Epidermal melanocyte (primary cell): Measurements from ENCODE around the gene SRRT.
"Not testable (repeated sequence)": the region's sequence is repeated elsewhere in the genome, so short reads cannot be mapped to it uniquely, and the experiment has no call there.

Experiments
- DNase-seq: peaks from one replicate; pipeline ENCODE4 v3.0.0; 2011; ENCODE audit warnings: low spot score; ENCODE audit not compliant: insufficient read length

SRRT gene

DNA sequence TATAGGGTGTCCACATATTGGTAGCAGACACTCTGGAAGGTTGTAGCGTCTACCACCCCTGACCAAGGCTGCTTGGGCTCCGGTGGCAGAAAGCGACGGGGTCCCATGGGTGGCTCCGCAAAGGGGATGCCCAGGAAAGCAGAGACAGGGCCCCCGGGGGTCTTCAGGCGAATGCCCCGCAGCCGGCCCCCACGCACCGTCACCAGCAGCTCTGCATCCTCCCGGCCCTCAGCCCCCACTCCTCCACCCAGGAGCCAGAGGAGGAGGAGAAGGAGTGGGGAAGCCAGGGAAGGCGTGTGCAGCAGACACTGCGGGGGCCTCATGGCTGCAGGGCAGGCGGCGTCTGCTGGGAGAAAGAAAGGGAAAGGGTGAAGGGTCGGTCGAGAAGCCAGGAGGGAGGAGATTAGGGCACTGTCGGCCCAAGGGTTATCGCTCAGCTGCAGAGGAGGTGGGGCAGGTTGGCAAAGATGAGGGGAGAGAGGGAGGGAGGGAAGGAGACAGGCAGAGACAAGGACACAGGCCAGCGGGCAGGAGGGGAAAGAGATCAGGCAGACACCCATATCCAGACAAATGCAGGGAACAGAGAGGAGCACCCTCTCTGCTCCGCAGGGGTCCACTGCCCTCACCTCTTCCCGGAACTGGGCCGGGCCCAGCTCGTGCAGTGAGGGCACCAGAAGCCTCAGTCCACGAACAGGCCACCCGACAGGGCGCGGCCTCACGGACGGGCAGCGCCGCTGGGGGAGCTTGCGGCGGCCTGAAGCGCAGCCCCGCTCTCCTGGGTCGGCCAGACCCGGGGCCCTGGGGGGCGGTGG is 19.2 kb downstream of the SRRT start:
- DNase-seq, result no peak

DNA sequence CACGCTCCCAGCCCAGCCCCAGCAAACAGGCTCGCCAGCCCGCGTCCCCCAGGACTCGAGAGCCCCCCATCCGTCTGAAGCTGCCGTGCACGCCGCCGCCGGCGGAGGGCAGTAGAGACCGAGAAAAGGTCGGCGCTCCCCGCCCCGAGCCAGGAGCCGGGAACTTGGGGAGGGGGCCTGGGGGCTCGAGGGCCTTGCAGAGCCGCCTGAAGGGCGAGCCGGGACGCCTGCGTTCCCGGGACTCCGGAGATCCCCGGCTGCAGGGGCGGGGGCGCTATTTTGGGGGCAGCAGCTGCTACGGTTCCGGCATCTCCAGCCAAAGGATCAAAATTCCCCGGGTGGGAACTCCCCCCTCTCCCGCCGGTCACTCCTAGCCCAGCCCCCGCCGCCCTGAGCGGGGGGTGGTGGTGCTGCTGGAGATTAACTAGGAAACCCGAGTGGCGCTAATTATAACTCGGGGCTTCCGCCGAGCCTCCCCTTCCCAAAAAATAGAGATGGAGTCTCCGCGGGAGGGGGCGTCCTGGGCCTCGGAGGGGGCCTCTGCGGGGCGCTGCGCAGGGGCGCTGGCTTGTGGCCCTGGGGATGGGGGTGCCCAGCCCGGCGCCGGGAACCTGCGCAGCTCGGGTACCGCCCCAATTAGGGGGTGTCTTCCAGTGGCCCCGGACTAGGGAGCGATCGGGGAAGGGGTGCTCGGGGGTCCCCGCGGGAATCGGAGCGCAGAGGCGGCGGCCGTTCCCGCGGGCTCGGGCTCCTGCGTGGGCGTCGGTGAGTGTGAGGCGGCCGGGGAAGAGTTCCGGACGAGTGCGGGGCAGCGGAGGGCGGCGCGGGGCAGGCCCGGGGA is 20.2 kb downstream of the SRRT start:
- no peak for DNase-seq

DNA sequence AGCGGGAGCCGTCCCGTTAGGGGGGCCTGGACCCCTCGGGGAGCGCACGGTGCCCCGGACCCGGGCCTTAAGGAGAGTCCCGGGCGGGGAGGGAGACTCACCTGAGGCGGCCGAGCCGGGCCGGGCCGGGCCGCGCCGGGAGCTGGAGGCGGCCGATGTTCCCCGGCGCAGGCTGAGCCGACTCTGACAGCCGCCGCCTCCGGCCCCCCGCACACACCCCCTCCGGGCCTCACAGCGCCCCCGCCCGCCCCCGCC is 20.7 kb downstream of the SRRT start, which contains the start of gene ACHE:
TSS of gene ACHE (minus strand) at position 188 of the 255 bp plus-strand sequence. CDS start 1,656 bp downstream, outside the sequence.
- no peak for DNase-seq

DNA sequence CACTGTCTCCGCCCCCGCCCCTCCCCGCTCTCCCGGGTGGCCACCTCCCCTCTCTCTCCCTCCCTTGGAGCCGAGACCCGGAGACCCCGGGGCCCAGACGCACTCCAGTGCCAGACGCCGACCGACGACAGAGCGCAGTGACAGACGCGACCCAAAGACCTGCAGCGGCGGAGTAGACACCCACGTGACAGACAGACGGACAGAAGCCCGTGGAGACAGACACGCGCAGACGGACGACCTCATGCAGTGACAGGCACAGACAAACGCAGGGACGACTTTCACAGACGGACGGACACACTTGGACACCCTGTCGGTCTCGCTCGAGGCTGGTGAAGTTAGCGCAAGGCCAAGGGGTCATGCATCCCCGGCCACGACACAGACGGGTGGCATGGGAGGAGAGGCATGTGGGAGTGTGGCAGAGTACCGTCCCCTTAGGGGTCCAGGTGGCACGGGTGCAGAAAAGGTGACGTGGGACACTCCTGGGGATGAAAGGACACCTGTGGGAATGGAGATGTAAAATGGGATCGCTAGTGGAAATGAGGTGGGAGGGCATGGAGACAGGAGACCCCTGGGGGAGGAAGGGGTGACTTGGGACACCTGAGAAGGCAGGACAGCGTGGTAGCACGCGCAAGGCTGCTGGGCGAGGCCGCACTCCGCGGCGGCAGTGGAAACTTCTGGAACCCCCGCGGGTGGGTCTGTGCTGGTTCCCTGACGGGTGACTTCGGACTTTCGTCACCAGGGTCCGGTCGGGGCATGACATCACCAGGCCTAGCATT is 21.2 kb downstream of the SRRT start:
- DNase-seq, result no peak

DNA sequence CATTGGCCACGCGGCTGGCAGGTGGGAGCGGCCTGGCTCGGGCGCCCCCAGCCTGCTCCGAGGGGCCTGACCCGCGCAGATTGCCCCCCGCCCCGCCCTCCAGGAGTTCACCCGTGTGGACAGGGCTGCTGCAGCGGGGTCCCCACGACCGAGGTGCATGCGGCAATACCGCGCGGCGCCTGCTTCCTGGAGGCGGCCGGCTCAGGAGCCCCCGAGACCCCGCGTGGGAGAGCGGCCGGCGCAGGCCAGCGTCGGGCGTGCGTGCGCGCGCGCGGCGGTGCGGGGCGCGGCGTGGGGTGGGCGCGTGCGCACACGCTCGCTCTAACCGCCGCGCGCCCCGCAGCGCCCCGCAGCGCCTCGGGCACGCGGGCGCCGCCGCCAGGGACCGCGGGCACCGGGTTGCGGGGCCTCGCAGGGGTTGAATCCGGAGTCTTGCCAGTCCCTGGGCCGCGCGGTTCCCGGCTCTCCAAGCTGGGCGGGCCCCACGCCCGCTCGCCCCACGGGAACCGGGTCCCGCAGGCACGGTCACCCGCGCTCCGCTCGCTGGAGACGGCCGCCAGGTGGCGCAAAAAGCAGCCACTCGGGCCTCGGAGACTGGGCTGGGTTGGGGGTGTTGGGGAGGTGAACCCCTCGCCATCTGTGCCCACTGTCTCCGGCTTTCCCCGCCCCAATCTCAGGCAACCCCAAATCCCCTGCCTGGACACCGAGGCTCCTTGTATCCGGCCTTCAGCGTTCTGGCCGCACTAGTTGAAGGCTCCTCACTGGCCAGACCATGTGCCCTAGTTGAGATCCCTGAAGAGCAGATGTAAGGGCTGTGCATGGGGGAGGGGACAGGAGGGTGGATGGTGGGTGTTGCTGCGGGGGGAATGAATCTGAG is 22.1 kb downstream of the SRRT start:
- DNase-seq, result no peak

DNA sequence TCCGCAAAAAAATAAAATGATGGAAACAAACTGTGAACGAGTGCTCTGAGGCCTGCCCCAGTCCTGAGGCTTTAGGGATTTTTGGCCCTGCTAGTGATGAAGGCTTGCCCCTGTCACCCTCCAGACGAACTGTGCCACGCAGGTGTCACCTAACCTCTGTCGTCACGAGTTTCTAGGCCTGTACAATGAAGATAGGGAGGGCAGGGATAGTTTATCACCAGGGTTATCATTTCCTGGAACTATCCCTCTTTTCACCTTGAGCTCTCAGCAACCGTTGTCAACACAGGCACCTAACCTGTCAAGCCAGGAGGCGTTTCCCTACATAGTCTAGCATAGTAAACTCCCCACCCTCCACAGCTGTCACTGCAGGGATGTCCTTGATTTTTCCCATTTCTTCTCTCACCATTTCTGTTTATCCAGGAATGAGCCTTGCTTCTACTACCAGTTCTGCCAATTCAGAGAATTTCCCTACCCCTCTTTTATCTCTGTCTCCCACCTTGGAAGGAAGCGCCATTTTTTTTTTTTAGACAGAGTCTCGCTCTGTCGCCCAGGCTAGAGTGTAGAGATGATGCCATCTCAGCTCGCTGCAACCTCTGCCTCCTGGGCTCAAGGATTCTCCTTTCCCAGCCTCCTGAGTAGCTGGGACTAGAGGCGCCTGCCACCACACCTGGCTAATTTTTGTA is 23.0 kb downstream of the SRRT start:
- DNase-seq, result no peak

DNA sequence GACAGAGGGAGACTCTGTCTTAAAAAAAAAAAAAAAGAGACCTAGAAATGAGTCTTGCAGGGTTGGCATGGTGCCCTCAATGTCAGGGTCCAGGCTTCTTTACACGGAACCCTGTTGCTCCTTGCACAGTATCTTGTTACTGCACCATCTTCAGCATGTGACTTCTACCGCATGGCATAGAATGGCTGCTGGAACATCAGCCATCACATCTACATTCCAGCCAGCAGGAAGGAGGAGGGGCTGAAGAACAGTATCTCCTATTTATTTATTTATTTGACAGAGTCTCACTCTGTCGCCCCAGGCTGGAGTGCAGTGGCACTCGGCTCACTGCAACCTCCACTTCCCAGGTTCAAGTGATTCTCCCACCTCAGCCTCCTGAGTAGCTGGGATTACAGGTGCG is 24.5 kb downstream of the SRRT start:
- no peak for DNase-seq

DNA sequence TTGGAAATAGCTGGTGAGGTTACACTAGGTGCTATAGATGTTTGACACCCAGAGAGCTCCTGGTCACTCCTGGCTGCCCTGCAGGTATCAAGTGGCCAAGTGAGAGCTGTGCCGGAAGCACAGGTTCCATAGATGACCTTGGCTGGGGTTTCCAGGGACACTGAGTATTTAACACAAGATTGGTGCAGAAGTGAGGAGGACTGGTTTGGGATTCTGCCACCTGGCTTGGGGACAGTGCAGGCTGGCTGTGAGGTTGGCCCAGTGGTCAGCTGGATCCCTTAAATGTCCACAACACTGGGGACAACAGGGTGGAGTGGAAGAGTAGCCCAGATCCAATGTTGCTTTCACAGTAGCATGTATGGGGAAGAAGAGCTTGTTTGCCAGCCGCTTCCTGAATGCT is 26.1 kb downstream of the SRRT start:
- DNase-seq, result no peak

DNA sequence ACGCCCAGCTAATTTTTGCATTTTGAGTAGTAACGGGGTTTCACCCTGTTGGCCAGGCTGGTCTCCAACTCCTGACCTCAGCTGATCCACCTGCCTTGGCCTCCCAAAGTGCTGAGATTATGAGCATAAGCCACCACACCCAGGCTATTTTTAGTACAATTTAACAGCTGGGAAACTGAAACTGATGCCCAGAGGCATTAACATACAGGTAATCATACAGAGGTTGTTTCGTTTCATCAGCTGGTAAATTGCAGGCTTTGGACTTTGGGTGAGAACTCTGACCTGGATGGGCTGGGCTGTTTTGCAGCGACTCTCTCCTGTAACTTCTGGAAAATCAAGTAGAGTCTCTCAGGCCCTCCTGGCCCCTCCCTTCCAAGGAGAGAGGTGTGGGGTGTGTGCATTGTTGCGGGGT is 27.0 kb downstream of the SRRT start:
- DNase-seq, result no peak

DNA sequence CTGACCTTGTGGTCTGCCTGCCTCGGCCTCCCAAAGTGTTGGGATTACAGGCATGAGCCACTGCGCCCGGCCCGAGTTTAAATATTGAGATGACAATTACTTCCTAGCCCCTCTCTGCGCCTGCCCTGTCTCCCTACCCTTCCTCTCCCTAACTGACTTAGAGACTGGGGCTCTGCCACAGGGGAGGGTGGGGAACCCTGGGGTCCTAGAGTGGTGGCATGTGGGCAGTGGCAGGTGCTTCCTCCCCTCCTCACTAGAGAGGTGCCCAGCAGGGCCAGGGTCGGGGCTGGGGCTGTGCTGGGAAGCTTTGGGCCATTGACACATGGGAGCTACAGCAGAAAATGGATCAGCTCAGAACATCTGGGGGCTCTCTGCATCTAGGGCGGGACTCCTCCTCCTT is 27.7 kb downstream of the SRRT start:
- no peak for DNase-seq

DNA sequence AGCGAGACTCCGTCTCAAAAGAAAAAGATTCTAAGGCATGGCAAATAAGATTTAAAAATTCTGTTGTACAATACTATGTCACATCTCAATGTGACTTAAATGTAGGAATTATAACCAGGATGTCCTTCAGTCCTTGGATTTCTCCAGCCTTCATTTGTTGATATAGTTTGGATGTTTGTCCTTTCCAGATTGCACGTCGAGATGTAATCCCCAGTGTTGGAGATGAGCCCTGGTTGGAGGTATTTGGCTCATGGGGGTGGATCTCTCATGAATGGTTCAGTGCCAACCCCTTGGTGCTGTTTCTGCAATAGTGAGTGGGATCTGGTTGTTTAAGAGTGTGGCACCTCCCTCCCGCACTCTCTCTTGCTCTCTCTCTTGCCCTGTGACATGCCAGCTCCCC is 33.6 kb downstream of the SRRT start:
- no peak for DNase-seq

DNA sequence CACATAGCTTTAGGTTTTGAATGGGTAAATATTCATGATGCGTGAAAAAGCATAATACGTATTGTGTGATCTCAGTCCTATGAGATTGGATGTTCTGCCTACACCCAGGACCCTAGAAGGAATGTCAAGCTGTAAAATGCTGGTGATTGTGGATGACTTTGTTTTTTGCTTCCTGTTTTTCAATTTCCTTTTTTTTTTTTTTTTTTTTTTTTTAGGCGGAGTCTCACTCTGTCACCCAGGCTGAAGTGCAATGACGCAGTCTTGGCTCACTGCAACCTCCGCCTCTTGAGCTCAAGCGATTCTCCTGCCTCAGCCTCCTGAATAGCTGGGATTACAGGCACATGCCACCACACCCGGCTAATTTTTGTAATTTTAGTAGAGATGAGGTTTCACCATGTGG is 35.5 kb downstream of the SRRT start:
- not testable (repeated sequence) for DNase-seq

DNA sequence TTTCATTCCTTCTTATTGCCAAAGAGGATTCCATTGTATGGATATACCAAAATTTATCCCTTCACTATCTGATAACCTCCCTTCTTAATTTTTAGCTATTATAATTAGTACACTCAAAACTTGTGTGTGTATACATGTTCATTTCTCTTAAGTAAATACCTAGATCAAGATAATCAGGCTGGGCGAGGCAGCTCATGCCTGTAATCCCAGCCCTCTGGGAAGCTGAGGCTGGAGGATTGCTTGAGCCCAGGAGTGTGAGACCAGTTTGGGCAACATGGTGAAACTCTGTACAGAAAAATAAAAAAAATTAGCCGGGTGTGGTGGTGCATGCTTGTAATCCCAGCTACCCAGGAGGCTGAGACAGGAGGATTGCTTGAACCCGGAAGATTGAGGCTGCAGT is 36.6 kb downstream of the SRRT start:
- no peak for DNase-seq

DNA sequence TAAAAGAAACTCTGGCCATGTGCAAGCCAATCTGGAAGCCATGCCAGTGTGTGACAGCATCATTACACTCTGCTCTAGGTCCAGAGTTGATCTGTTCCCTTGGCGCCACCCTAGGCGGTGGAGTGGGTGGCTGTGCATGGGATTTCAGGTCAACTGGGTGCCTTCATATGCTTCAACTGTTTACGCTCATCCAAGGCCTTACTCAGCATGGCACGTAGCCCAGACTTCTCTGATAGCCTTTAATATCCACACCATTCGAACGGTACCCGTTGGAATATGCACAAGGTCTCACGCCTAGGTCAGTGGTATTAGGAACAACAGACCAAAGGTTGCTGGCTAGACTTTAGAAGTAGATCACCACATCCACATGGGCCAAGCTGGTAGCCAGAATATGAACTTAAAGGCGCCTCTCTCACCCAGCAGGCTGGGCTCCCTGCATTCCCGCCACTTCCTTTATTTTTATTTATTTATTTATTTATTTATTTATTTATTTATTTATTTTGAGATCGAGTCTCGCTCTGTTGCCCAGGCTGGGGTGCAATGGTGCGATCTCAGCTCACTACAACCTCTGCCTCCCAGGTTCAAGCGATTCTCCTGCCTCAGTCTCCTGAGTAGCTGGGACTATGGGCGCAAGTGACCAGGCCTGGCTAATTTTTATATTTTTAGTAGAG is 39.4 kb downstream of the SRRT start:
- DNase-seq, result no peak

DNA sequence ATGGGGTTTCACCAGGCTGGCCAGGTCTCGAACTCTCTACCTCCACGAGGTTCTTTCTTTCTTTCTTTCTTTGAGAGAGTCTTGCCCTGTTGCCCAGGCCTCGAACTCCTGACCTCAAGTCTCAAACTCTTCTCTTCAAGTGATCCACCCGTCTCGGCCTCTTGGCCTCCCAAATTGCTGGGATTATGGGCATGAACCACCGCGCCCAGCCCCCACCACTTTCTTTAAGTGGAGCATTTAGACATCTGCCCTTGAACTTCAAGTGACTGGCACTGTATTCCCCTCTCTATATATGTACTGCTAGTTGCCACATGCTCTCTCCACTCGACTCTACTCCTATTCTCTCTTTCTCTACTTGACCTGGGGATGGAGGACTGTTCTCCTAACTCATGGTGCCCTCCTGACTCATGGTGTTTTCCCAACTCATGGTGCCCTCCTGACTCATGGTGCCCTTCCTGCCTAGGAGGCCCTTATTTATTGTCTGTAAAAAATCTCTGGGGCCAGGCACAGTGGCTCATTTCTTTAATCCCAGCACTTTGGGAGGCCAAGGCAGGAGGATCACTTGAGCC is 40.1 kb downstream of the SRRT start:
- DNase-seq, result no peak

DNA sequence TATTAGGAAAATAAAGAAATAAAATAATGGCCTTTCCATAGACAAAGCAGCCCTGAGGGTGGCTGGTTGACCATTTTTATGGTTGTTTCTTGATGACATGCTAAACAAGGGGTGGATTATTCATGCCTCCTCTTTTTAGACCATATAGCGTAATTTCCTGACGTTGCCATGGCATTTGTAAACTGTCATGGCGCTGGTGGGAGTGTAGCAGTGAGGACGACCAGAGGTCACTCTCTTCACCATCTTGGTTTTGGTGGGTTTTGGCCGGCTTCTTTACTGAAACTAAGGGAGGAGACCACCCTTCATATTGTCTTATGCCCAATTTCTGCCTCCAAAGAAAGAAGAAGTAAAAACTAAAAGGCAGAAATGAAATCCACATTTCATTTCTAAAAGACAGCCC is 44.4 kb downstream of the SRRT start:
- not testable (repeated sequence) for DNase-seq

DNA sequence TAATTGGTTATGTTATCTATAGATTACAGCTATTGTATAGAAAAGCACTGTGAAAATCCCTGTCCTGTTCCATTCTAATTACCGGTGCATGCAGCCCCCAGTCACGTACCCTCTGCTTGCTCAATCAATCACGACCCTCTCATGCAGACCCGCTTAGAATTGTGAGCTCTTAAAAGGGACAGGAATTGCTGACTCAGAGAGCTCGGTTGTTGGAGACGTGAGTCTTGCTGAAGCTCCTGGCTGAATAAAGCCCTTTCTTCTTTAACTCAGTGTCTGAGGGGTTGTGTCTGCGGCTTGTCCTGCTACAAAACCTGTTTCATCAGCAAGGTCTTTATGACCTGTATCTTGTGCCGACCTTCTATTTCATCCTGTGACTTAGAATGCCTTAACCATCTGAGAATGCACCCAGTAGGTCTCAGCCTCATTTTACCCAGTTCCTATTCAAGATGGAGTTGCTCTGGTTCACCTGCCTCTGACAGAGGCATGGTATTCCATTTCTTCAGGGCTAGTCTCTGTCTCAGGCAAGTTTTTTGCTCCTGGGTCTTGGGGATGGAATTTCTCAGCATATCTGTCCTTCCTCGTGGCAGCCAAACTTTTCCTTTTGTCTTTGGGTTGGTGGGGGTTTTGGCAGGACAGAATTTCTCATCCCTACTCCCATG is 45.0 kb downstream of the SRRT start:
- DNase-seq, result not testable (repeated sequence)

DNA sequence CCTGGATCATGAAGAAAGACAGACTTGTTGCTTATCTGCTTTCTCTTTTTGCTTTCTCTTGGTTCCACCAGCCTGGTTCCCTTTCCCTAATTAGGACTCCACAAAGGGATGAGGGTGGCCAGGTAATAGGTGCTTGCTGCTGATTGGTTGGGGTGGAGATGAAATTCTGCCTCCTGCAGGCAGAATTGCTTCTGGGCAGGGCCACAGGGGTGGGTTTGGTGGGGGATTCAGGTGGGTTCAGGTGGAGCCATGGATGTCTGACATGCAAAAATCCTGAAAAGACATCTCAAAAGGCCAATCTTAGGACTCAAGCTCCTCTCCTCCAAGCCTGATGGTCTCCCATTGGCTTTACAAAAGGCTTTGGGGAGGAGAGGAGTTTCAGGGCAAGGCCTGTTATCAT is 46.1 kb downstream of the SRRT start:
- DNase-seq, result no peak

DNA sequence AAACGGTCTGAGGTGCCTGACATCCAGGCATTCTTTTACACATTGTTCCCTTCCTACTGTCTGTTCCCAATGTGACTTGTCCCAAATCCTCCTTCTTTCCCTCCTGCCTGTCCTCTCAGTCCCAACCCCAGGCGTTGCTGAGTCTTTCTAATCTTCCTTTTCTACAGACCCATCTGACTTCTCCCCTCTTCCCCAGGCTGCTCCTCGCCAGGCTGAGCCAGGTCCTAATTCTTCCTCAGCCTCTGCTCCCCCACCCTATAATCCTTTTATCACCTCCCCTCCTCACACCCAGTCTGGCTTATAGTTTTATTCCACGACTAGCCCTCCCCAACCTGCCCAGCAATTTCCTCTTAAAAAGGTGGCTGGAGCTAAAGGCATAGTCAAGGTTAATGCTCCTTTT is 48.7 kb downstream of the SRRT start:
- DNase-seq, result not testable (repeated sequence)
